WERI-Rb-1 (cell line): Measurements from ENCODE around the gene CST6.

Source experiments
- DNase-seq: peaks from one replicate; pipeline ENCODE4 v3.0.0-alpha.2; 2020
- H3K27ac ChIP-seq: fragments of 250-450 bp; sonication (Bioruptor Pico); 2 replicates; pipeline ENCODE4 v1.5.1; 2020; ENCODE audit warnings: mild to moderate bottlenecking, moderate library complexity
- H3K27me3 ChIP-seq: fragments of 250-450 bp; sonication (Bioruptor Pico); 2 replicates; pipeline ENCODE4 v1.5.1; 2021; ENCODE audit warnings: mild to moderate bottlenecking, low read depth, moderate library complexity; ENCODE audit not compliant: insufficient read depth, severe bottlenecking
- H3K36me3 ChIP-seq: fragments of 250-450 bp; sonication (Bioruptor Pico); 2 replicates; pipeline ENCODE4 v1.5.1; 2020; ENCODE audit warnings: mild to moderate bottlenecking, moderate library complexity
- H3K4me3 ChIP-seq: 2 replicates; pipeline ENCODE4 v1.5.1; 2011; ENCODE audit warnings: low read depth, mild to moderate bottlenecking, control low read depth, low read length
- H3K9me3 ChIP-seq: fragments of 250-450 bp; sonication (Bioruptor Pico); 2 replicates; pipeline ENCODE4 v1.5.1; 2021; ENCODE audit warnings: mild to moderate bottlenecking, moderate library complexity; ENCODE audit not compliant: severe bottlenecking
- CTCF ChIP-seq: IDR thresholded peaks from 2 replicates; pipeline ENCODE4 v1.5.1; 2011; ENCODE audit warnings: low read depth, mild to moderate bottlenecking, control low read depth, inconsistent platforms, low read length

CST6 gene

GRCh38 chr11:65968600-65969482 is 43.0 kb upstream of the CST6 start:
- Histone ChIP-seq H3K4me3 (no peak overlapping the region), H3K9me3 (no peaks in the 10 kb centered on the region), H3K27me3 (no peaks in the 10 kb centered on the region), H3K27ac (no peak overlapping the region), H3K36me3 (peaks cover 67% of the 10 kb centered on the region)
- DNase-seq, result no peak
- TF ChIP-seq CTCF, result no peak

- Histone ChIP-seq H3K36me3 (peaks cover 44% of the 10 kb centered on the region), H3K27ac (no peak overlapping the region), H3K4me3 (no peak overlapping the region), H3K27me3 (no peaks in the 10 kb centered on the region), H3K9me3 (no peaks in the 10 kb centered on the region)
- no peak for DNase-seq
- no peak for TF ChIP-seq CTCF
Measured at GRCh38 chr11:65972116-65972515, 39.7 kb upstream of the CST6 start.

- no peak for DNase-seq
- Histone ChIP-seq H3K36me3 (peaks cover 48% of the 10 kb centered on the region), H3K27me3 (no peaks in the 10 kb centered on the region), H3K9me3 (no peaks in the 10 kb centered on the region), H3K4me3 (no peak overlapping the region), H3K27ac (no peak overlapping the region)
- TF ChIP-seq CTCF, result no peak
Measured at GRCh38 chr11:65973439-65974110, 38.2 kb upstream of the CST6 start.

- TF ChIP-seq CTCF, result no peak
- no peak overlapping the region for H3K4me3 ChIP-seq
- DNase-seq, result no peak
- no peaks in the 10 kb centered on the region for H3K9me3 ChIP-seq
- H3K36me3 ChIP-seq, result peaks cover 42% of the 10 kb centered on the region
- H3K27me3 ChIP-seq, result no peaks in the 10 kb centered on the region
- no peak overlapping the region for H3K27ac ChIP-seq
Measured at GRCh38 chr11:65975771-65976170, 36.0 kb upstream of the CST6 start.

- H3K9me3 ChIP-seq, result no peaks in the 10 kb centered on the region
- no peak for DNase-seq
- no peak overlapping the region for H3K27ac ChIP-seq
- TF ChIP-seq CTCF, result no peak
- H3K4me3 ChIP-seq, result no peak overlapping the region
- peaks cover 42% of the 10 kb centered on the region for H3K36me3 ChIP-seq
- no peaks in the 10 kb centered on the region for H3K27me3 ChIP-seq
Measured at GRCh38 chr11:65976216-65977176, 35.3 kb upstream of the CST6 start.
